NOMO-1 treated with DMSO at 0.1 percent for 48 hours (cell line): ENCODE results near the gene SLC25A53.
"Not testable (repeated sequence)": the region's sequence is repeated elsewhere in the genome, so short reads cannot be mapped to it uniquely, and the experiment has no call there.

Experiments used
- DNase-seq: peaks from one replicate; lab custom pipeline; 2025; ENCODE audit not compliant: unreplicated experiment; lab: John Stamatoyannopoulos, UW

SLC25A53 gene

DNA sequence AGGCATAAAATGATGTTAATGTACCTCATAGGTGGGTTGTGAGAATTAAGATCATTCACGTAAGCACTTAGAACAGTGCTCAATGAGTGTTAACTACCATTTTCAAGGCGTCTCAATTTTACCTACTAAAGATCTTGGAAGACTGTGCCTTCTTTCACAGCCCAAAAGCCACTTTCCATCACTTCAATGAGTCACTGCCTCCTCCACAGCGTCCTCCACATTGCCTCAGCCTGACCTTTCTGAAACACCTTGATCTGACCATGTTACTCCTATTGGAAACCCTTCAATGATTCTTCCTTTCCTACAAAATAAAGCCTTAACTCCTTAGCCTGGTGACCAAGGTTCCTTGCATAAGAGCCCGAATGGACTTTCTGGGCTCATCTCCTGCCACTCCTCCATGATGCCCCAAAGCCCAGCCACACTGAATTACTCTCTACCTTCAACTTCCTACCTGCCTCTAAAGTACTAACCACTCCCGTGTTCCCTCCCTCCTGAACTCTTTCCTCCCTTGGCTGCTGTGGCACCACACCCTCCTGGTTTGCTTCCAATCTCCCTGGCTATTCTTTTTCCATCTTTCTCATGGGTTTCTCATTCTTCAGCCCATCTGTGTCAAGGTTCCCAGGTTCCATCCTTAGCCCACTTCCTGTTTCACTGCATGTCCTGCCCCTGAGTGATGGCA, 22.1 kb downstream of the SLC25A53 start:
- no peak for DNase-seq

DNA sequence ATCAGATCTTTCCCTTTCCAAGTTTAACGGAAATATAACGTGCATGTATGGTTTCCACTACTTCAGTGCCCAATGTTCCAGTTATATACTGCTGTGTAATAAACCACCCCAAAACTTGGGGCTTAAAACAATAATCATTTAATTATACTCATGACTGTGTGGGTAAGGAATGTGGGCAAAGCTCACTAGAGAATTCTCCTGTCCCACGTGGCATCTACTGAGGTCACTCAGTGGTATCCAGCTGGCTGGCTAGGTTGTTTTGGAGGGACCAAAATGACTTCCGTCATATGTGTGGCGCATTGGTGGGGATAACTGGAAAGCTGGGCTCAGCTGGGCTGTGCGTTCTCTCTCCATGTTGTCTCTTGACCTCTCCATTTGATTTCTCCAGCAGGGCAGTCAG, 26.0 kb downstream of the SLC25A53 start:
- DNase-seq, result no peak

DNA sequence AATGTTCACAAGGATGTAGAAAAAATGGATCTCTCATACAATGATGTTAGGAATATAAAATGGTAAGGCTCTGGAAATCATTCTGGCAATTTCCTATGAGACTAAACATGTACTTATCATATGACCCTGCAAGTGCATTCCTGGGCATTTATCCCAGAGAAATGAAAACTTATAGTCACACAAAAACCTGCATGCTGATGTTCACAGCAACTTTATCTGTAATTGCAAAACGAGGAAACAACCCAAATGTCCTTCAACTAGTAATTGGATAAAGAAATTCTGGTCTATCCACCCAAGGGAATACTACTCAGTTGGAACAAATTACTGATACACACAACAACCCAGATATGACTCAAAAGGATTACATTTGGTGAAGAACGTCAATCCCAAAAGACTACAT, 30.0 kb downstream of the SLC25A53 start:
- DNase-seq, result no peak

DNA sequence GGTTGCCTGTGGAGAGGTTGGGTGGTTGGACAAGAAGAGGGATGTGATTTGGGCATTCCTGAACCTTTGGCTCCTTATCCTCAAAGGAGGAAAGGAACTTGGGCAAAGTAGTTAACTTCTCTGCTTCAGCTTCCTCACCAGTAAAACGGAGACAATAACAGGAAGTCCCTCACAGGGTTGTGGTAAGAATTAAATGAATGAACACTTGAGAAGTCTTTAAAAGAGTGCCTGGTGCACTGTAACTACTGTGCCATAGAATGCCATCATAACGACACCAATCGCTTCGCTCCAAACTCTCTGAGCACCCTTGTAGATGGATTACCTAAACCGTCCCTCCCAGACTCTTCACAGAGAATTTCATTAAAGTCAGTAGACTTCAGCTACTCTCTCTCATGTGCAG, 34.0 kb downstream of the SLC25A53 start:
- DNase-seq, result peak; percentile 30

DNA sequence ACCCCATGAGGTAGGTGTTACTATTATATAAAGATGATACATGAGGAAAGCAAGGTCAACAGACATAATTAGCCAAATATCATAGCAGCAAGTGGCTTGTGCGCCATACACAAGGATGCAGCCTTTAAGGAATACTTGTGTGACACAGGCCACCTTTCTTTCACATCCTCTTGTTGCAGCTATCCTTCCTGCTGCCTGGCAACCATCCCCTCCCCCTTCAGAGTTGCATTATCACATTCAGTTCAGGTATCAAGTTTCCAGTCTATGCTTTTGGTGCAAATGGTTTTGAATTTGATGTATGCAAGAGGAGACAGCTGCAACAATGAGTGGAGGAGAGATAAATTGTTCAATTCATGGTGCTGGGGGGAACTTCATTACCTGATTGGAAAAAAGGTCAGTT, 38.0 kb downstream of the SLC25A53 start:
- no peak for DNase-seq

DNA sequence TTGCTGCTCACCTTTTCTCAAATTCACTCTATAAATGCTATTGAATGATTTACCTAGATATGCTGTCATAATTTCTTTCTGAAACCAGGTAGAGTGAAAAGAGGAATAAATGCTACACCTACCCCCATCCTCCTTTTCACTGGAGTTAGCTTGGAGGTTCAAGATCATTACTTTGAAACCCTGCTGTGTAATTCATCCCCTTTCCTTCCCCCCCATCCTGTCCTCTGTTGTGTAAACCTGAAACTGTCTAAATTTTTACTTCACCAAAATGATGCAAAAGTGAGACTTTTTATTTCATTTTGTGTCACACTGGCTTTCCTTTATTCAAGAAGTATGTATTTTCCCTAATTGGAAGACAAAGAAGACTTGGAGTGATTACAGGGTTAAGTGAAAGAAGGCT, 39.0 kb downstream of the SLC25A53 start:
- no peak for DNase-seq

DNA sequence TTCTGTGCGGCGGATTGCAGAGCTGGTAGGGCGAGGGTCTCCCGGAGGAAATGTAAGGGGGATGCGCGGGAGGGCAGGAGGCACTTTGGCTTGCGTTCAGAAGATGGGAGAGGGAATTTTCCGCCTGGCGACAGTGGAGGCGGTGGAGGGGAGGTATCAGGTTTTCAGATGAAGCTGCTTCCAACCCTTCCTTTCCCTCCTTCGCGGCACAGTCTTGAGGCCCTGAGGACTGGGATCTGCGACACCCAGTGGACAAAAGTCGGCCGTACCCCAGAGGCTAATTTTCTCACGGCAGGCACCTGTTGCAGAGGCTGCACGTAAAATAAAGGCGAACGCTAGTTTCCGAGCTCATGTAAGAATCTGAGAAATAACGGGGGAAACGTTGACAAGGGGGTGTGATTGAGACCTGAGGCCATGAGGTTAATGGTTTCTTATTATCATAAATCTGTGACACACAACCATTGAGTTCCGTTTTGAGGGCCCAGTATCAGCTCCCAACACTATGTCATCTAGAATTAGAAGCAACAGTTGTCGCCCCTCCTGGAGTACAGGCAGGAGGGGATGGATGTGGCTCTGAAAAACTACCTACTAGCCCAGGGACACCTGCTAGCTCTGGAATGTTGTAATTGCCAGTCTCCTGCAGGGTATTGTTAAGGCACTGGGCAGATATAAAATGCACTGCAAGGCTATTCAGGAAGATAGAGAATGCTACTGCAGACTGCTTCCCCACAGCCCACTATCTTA, 43.4 kb downstream of the SLC25A53 start:
- DNase-seq, result peak; percentile 15

DNA sequence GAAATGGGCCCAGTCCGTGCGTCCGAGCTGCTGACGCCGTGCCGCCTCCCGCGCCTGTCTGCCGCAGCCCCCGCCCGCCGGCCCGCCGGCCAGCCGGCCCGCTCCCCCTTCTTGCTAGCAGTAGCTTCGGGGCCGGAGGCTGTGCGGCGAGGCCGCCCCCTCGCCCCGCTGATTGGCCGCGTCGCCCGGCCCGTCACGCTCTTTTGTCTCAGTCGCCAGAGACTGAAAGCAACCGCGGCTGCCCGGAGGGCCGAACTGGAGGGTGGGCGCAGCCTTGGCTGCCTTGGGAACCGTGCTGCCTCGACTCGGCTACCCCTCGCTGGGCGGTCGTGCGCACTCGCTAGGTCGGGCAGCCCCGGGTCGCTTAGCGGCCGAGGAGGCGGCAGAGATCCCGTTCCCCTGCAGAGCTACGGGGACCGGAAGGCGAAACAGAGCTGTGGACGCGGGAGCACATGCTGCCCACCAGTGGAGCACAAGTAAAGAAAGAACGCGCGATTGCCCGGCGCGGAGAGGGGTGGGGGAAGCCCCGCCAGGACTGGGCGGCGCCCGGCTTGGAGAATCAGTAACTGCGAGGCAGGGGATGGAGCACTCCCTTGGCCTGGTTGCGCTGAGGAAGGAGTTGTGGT, 44.4 kb downstream of the SLC25A53 start, which contains the start of gene ZCCHC18:
Gene ZCCHC18, plus strand, starts transcription at position 198 of the 626 bp plus-strand sequence. CDS start 1,589 bp downstream, outside the sequence.
- no peak for DNase-seq

DNA sequence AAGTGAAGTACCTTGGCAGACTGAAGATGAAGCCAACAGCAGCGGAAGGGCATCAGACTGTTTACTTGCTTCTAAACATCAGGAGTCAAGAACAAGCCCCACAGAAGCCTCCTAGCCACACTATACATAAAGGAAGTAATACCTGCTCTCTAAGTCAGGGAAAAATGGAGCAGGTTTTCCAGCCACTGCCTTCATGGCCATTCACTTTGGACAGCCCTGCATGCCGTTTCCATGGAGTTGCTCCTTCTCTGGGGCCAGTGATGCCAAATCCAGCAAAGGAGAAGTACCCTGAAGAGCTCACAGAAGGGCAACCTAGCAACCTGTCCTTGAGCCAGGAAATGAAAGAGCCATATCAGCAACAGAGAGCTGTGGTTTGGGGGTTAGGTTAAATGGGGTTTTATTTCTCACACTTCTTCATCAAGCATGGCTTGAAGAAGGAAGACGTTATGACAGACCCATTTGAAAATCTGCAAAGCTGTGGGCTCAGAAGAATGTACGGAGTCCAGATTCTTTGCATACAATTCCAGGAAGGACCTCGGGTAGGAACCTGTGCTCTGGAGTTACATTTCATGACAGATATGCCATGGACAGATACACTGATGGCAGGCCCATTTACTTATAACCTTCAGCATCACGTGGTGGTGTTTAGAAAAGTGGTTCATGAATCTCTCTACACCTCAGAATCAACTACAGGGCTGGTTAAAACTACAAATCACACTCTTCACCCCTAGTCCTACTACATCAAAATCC, 46.1 kb downstream of the SLC25A53 start:
- DNase-seq, result not testable (repeated sequence)

DNA sequence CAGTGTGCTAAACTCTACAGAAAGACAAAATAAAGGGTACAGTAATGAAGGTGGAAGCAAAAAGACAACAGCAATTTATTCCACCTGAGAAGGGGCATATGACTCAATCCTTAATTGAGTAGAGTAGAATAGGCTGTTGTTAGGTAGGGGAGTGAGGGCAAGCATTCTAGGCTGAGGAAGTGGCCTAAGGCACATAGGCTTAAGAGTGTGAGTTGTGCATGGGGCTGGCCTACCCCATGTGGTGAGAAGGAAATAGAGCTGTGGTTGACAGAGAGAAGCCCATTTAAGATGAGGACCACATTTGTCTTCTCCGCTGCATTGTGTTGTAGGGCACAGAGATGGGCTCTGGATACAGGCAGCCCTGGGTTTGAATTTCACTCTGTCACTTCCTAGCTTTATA, 47.9 kb downstream of the SLC25A53 start:
- no peak for DNase-seq

DNA sequence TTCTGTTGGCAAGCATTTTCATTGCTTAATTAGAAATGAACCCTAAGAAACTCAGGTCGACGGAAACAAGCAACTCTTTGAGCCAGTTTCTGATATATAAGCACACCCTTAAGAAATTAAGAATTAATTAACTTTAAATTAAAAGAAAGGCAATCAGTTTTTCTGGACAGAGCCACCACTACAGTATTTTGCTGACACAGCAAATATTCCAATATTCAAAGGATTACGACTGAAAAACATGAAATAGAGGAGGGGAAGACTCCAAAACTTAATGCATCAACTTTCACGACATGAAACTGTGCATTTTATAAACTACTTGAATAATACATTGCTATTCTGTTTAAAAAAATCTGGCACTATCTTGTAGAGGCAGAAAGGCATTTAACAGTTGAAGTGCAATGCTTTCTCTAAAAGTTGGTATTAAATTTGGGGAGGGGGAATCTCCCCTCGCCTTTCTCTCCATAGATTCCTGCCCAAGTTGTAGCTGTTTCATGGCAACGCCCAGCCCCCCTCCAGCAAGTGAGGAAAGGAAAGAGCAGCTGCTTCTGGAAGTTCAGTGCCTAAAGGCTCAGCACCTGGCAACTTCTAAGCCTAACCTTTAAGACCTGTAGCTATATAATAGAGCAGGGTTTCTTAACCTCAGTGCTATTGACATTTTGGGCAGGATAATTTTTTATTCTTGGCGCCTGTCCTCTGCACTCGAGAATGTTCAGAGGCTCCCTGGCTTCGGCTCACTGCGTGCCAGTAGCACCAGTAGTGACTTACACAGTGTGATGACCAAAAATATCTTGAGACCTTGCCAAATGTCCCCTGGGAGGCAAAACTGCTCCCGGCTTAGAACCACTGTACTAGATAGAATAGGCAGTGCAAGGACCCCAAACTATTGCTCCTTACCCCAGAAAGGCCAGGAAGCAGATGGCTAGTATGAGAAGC, 51.2 kb downstream of the SLC25A53 start:
- no peak for DNase-seq

DNA sequence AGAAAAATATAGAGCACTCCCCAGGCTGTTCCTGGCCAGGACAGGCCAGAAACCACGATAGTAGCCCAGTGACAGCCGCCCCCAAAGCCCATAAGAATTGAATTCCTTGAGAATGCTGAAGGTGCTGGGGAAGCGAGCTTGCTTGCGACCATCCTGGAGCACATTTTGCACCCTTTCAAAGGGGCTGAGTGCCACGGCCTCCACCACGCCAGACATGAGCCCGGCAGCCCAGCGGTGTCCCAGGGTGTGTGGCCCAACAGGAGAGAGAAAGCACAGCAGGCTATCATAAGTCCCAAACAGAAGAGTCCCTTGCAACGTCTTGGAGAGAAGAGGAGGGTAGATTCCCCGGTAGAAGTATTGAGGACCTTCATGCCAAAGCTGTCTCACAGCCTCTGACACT, 52.1 kb downstream of the SLC25A53 start:
- no peak for DNase-seq

DNA sequence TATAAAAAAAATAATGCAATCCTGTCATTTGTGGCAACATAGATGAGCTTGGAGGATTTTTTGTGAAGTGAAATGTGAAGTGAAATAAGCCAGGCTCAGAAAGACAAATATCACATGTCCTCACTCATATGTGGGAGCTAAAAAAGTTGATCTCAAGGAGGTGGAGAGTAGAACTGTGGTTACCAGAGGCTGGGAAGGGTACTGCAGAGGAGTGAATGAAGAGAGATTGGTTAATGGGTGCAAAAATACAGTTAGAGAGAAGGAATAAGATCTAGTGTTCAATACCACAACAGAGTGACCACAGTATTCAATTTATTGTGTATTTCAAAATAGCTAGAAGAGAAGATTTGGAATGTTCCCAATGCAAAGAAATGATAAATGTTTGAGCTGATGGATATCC, 57.9 kb downstream of the SLC25A53 start:
- DNase-seq, result no peak

DNA sequence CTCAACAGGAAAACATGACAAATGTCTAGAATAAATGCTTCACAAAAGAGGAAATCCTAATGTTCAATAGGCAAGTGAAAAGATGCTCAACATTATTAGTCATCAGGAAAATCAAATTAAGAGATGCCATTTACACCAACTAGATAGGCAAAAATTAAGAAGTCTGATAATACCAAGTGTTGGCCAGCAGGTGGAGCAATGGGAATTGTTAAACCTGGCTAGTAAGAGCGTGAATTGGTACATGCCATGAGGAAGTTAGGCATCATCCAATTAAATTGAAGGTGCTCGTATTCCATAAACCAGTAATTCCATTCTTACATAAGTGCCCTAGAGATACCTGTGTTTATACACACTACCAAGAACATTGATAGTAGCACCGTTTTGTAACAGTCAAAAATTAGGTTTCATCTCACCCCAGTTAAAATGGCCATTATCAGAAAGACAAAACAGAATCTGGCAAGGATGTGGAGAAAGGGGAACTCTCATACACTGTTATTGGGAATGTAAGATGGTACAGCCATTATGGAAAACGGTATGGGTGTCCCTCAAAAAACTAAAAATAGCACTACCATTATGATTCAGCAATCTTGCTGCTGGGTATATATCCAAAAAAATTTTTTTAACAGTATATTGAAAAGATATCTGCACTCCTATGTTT, 58.5 kb downstream of the SLC25A53 start:
- peak; percentile 58 for DNase-seq

DNA sequence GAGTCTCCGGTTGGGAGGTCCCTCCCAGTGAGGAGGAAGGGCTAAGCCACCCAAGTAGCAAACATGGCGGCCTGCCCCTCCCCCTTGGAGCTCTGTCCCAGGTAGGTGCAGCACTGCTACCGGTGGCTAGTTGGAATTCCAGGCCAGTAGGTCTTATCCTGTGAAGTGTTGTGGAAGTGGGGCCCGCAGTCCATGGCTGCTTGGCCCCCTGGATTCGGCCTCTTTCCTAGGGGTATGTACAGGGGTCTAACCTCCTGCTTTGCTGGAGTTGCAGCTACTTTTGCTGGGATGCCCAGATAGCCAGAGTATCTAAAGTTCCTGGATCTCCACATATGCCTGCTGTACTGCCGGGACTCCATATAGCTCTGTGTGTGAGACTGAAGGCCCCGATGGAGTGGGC, 70.9 kb downstream of the SLC25A53 start:
- DNase-seq, result no peak

DNA sequence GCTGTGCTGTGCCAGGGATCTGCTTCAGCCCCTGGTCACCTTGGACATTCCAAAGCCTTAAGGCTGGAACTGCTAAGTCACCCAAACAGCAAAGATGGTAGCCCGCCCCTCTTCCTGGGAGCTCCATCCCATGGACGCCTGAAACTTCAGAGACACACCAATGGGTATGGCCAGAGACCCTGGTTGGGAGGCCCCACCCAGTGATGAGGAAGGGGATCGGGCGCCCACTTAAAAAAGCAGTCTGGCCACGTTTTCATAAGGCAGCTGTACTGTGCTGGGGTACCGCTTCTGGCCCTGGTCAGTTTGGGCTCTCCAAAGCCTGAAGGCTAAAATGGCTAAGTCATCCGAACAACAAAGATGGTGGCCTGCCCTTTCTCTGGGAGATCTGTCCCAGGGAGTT, 71.3 kb downstream of the SLC25A53 start:
- DNase-seq, result no peak

DNA sequence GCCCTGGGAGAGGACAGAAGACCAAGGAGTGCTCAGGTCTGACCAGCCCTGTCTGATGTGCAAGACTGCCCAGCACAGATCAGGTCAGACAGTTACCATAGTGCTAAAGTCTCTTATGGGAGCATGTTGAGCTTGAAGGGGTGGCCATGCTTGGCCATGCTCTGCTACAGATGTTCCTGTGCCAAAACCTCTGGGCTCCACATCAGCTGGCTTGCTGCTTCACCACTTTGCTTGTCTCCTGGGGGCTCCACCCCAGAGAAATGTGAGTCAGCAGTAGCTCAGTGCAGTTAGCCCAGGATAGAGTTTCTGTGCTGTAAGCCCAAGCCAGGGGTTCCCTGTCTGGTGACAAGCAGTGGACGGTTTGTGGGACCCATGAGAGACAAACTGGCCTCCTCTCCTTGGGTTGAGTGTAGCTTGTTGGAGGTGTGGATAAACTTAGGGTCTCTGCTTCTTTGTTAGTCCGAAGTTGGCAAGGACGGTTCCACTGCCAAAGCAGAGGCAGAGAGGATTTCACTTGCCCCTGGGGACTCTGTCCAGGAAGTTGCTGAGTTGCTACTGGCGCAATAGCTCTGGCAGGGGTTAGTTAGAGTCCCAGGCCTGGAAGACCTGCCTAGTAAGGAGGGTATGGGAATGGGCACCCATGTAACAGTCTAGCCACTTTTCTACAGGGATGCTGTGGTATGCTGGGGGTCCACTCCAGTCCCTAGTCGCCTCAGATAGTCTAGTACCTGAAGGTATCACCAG, 72.1 kb downstream of the SLC25A53 start:
- DNase-seq, result no peak

DNA sequence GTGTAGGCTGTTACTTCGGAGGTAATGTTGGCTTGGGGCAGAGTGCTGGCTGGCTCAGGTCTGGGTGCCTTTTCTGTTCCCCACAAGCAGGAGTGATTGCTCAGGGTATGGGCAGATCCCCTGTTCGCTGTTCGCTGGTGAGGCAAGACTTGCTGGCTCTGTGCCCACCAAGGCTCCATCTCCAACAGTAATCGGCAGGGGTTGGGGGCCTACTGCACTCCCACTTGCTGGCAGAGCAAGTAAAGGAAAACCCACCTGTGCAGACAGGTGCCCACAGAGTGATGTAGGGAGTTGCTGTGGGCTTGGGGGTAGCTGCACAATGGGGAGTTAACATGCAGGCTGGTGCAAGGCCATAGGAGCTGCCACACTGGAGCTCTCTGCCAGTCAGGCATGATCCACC, 72.7 kb downstream of the SLC25A53 start:
- DNase-seq, result no peak

DNA sequence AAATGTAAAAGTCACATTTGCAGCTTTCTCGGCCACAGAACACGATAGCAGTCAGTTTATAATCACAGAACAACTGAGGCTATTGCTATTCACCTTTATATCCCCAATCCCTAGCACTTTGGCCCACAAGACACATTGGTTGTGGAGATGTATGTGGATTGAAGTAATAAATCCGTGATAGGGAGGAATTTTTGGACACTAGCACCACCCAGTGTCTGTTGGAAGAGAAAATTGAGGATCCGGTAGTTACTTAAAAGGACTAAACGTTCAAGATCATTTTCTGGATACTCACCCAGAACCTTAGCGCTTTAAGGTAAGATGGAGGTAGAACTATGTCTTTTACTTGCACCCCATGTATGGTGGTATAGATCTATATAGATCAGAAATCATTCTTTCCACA, 79.0 kb downstream of the SLC25A53 start:
- DNase-seq, result not testable (repeated sequence)
